ENCODE results near the gene ZNRF3.

Gene ZNRF3

GRCh38 chr22:29071261-29072045, 188.1 kb downstream of the ZNRF3 start:
- H3K23ac ChIP-seq (ENCODE audit: low read length) = no peak overlapping the region
- H4K8ac ChIP-seq (ENCODE audit: low read depth, low read length) = no peak overlapping the region
- no peak overlapping the region for H3K27ac ChIP-seq (ENCODE audit: low read depth, low read length)
- peak overlapping the region; percentile 61 for H3K4me2 ChIP-seq (ENCODE audit: low read length)
- H2BK120ac ChIP-seq (ENCODE audit: insufficient read depth, low read length, poor library complexity) = no peak overlapping the region
- H4K12ac ChIP-seq (ENCODE audit: low read depth, low read length) = no peak overlapping the region
- peaks cover 3 to 18% of the 10 kb centered on the region in 2 experiments for H3K4me1 ChIP-seq (ENCODE audit: control insufficient read depth in 1 of 2, insufficient read depth in 2 of 2, low read length in 2 of 2)
- H3K36me3 ChIP-seq (ENCODE audit: control insufficient read depth in 1 of 2, insufficient read depth in 2 of 2, low read length in 2 of 2) = no peaks in the 10 kb centered on the region
- no peak overlapping the region for H2BK5ac ChIP-seq (ENCODE audit: low read depth, low read length, poor library complexity)
- H3K18ac ChIP-seq (ENCODE audit: low read length) = no peak overlapping the region
- peak; percentile 26 to 54 for DNase-seq
- H2AFZ ChIP-seq (ENCODE audit: insufficient read depth, low read length, poor library complexity) = peak overlapping the region; percentile 17
- no peak overlapping the region for H3K4ac ChIP-seq (ENCODE audit: low read depth, low read length)
- no peak overlapping the region for H3K9ac ChIP-seq (ENCODE audit: low read length)
- H3K27me3 ChIP-seq (ENCODE audit: insufficient read depth, low read length) = peaks cover 7% of the 10 kb centered on the region
- H3K79me2 ChIP-seq (ENCODE audit: control insufficient read depth, insufficient read depth, low read length, poor library complexity) = no peaks in the 10 kb centered on the region
- H2AK5ac ChIP-seq (ENCODE audit: low read length) = no peak overlapping the region
- H3K79me1 ChIP-seq (ENCODE audit: low read length) = peaks cover 4% of the 10 kb centered on the region
- H3K14ac ChIP-seq (ENCODE audit: low read length) = no peak overlapping the region
- peaks cover 3% of the 10 kb centered on the region for H3K9me3 ChIP-seq (ENCODE audit: insufficient read depth, low read depth, low read length)
- WGBS (ENCODE audit: extremely low coverage, insufficient coverage, insufficient read length) = no CpG with 5 or more reads among the region's 60 CpGs
- no peak overlapping the region for H3K4me3 ChIP-seq (ENCODE audit: low read depth, low read length)
- no peak overlapping the region for H4K91ac ChIP-seq (ENCODE audit: low read depth, low read length)
- no peak overlapping the region for H2BK12ac ChIP-seq (ENCODE audit: low read length)

DNA sequence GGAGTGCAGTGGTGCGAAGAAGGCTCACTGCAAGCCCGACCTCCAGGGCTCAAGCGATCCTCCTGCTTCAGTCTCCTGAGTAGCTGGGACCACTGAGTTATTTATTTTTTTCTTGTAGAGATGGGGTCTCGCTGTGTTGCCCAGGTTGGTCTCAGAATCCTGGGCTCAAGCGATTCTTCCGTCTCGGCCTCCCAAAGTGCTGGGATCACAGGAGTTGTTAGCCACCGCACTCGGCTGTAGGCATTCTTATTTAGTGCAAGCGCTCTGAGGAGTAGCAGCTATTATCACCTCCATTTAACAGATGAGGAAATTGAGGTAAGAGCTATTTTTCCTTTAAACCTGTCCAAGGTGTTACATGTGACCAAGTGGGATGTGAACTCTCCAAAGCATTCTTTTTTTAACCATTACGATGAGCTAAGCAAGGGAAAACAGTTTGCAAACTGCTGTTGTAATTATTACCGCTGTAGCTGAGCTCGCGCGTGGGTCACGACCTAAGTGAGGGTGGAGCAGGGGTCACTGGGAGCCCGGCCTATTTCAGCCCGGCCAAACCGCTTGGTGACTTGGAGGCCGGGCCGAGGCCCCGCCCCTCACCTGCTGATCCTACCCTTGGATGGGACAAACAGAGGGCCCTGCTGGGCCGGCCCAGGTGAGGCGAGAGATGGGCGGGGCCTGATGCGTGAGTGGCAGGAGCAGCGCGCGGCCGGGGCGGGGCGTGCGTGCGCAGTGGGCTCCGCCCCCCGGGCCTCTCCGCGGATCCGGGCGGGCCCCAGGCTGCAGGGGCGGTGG, 189.0 kb downstream of the ZNRF3 start:
- Histone ChIP-seq H3K14ac (ENCODE audit: low read length) (no peak overlapping the region), H3K4me1 (ENCODE audit: control insufficient read depth in 1 of 2, insufficient read depth in 2 of 2, low read length in 2 of 2) (peaks cover 3 to 18% of the 10 kb centered on the region in 2 experiments), H3K79me1 (ENCODE audit: low read length) (peaks cover 4% of the 10 kb centered on the region), H3K27me3 (ENCODE audit: insufficient read depth, low read length) (peaks cover 7% of the 10 kb centered on the region), H2BK120ac (ENCODE audit: insufficient read depth, low read length, poor library complexity) (no peak overlapping the region), H3K4me2 (ENCODE audit: low read length) (peak overlapping the region; percentile 71), H3K23ac (ENCODE audit: low read length) (no peak overlapping the region), H2AK5ac (ENCODE audit: low read length) (no peak overlapping the region), H3K4me3 (ENCODE audit: low read depth, low read length) (no peak overlapping the region), H2AFZ (ENCODE audit: insufficient read depth, low read length, poor library complexity) (no peak overlapping the region), H4K12ac (ENCODE audit: low read depth, low read length) (no peak overlapping the region), H3K27ac (ENCODE audit: low read depth, low read length) (no peak overlapping the region), H3K79me2 (ENCODE audit: control insufficient read depth, insufficient read depth, low read length, poor library complexity) (no peaks in the 10 kb centered on the region), H2BK5ac (ENCODE audit: low read depth, low read length, poor library complexity) (no peak overlapping the region), H3K18ac (ENCODE audit: low read length) (no peak overlapping the region), H4K8ac (ENCODE audit: low read depth, low read length) (no peak overlapping the region), H3K9ac (ENCODE audit: low read length) (no peak overlapping the region), H3K9me3 (ENCODE audit: insufficient read depth, low read depth, low read length) (peaks cover 3% of the 10 kb centered on the region), H4K91ac (ENCODE audit: low read depth, low read length) (no peak overlapping the region), H3K4ac (ENCODE audit: low read depth, low read length) (no peak overlapping the region), H3K36me3 (ENCODE audit: control insufficient read depth in 1 of 2, insufficient read depth in 2 of 2, low read length in 2 of 2) (no peaks in the 10 kb centered on the region), H2BK12ac (ENCODE audit: low read length) (no peak overlapping the region)
- DNase-seq = peak; percentile 96 to 97
- no CpG with 5 or more reads among the region's 41 CpGs for WGBS (ENCODE audit: extremely low coverage, insufficient coverage, insufficient read length)

- H3K4me3 ChIP-seq (ENCODE audit: low read depth, low read length) = peak within 1 kb of the TSS; percentile 68
- no CpG with 5 or more reads among the region's 76 CpGs for WGBS (ENCODE audit: extremely low coverage, insufficient coverage, insufficient read length)
These were observed 189.7 kb downstream of the ZNRF3 start, which contains the start of gene KREMEN1 for GRCh38 chr22:29072979-29073617. Gene KREMEN1 (plus strand): TSS chr22:29073035. CDS start chr22:29073131, 96 bp downstream.

DNA sequence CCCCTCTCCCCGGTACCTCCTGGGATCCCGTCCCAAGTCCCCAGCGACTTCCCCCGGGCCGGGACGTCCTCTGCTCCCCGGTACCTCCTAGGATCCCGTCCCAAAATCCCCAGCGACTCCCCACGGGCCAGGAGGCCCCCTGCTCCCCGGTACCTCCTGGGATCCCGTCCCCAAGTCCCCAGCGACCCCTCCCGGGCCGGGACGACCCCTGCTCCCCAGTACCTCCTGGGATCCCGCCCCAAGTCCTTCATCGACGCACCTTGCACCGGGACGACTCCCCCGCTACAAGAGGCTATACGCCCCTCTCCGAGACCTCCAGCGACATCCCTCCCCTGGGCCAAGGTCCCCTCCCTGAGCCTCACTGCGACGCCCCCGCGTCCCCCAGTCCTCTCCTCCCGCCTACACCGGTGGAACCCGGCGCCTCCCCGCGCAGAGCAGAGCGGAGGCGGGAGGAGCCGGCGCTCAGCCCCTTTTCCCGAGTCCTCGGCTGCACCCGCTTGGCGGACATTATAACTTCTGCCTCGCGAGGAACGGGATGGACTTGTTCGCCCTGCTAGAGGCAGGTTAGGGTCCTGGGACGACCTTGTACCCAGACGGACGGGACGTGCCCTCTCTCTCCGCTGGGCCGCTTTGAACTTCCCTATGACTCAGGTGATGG, 190.4 kb downstream of the ZNRF3 start:
- H2BK5ac ChIP-seq (ENCODE audit: low read depth, low read length, poor library complexity) = no peak overlapping the region
- H3K4me3 ChIP-seq (ENCODE audit: low read depth, low read length) = peak overlapping the region; percentile 68
- H3K4ac ChIP-seq (ENCODE audit: low read depth, low read length) = no peak overlapping the region
- WGBS (ENCODE audit: extremely low coverage, insufficient coverage, insufficient read length) = no CpG with 5 or more reads among the region's 53 CpGs
- H3K36me3 ChIP-seq (ENCODE audit: control insufficient read depth in 1 of 2, insufficient read depth in 2 of 2, low read length in 2 of 2) = no peaks in the 10 kb centered on the region
- H3K18ac ChIP-seq (ENCODE audit: low read length) = peak overlapping the region; percentile 4
- no peak overlapping the region for H2BK12ac ChIP-seq (ENCODE audit: low read length)
- peak overlapping the region; percentile 10 for H4K91ac ChIP-seq (ENCODE audit: low read depth, low read length)
- no peak overlapping the region for H3K27ac ChIP-seq (ENCODE audit: low read depth, low read length)
- no peak overlapping the region for H4K12ac ChIP-seq (ENCODE audit: low read depth, low read length)
- H3K9me3 ChIP-seq (ENCODE audit: insufficient read depth, low read depth, low read length) = peaks cover 3% of the 10 kb centered on the region
- H3K14ac ChIP-seq (ENCODE audit: low read length) = peak overlapping the region; percentile 23
- peaks cover 7% of the 10 kb centered on the region for H3K27me3 ChIP-seq (ENCODE audit: insufficient read depth, low read length)
- H3K79me1 ChIP-seq (ENCODE audit: low read length) = peaks cover 4% of the 10 kb centered on the region
- no peak overlapping the region for H2BK120ac ChIP-seq (ENCODE audit: insufficient read depth, low read length, poor library complexity)
- DNase-seq = peak; percentile 60 to 75
- H2AK5ac ChIP-seq (ENCODE audit: low read length) = no peak overlapping the region
- peak overlapping the region; percentile 86 for H3K4me2 ChIP-seq (ENCODE audit: low read length)
- H3K4me1 ChIP-seq (ENCODE audit: control insufficient read depth in 1 of 2, insufficient read depth in 2 of 2, low read length in 2 of 2) = peaks cover 3 to 18% of the 10 kb centered on the region in 2 experiments
- peak overlapping the region; percentile 43 for H2AFZ ChIP-seq (ENCODE audit: insufficient read depth, low read length, poor library complexity)
- no peak overlapping the region for H3K23ac ChIP-seq (ENCODE audit: low read length)
- no peak overlapping the region for H3K9ac ChIP-seq (ENCODE audit: low read length)
- peak overlapping the region; percentile 52 for H4K8ac ChIP-seq (ENCODE audit: low read depth, low read length)
- no peaks in the 10 kb centered on the region for H3K79me2 ChIP-seq (ENCODE audit: control insufficient read depth, insufficient read depth, low read length, poor library complexity)

More at GRCh38 chr22:29072979-29073617, 189.7 kb downstream of the ZNRF3 start, which contains the start of gene KREMEN1:
- Histone ChIP-seq H3K27me3 (ENCODE audit: insufficient read depth, low read length) (peaks cover 7% of the 10 kb centered on the region), H3K4ac (ENCODE audit: low read depth, low read length) (no peak within 1 kb of the TSS), H3K14ac (ENCODE audit: low read length) (peak within 1 kb of the TSS; percentile 23), H3K36me3 (ENCODE audit: control insufficient read depth in 1 of 2, insufficient read depth in 2 of 2, low read length in 2 of 2) (no peaks in the 10 kb centered on the region), H3K23ac (ENCODE audit: low read length) (no peak within 1 kb of the TSS), H2AK5ac (ENCODE audit: low read length) (no peak within 1 kb of the TSS), H3K4me2 (ENCODE audit: low read length) (peak within 1 kb of the TSS; percentile 86), H3K79me1 (ENCODE audit: low read length) (peaks cover 4% of the 10 kb centered on the region), H4K8ac (ENCODE audit: low read depth, low read length) (peak within 1 kb of the TSS; percentile 52), H2AFZ (ENCODE audit: insufficient read depth, low read length, poor library complexity) (peak within 1 kb of the TSS; percentile 43), H3K9ac (ENCODE audit: low read length) (peak within 1 kb of the TSS; percentile 53), H2BK12ac (ENCODE audit: low read length) (no peak within 1 kb of the TSS), H4K12ac (ENCODE audit: low read depth, low read length) (no peak within 1 kb of the TSS), H2BK5ac (ENCODE audit: low read depth, low read length, poor library complexity) (no peak within 1 kb of the TSS), H3K79me2 (ENCODE audit: control insufficient read depth, insufficient read depth, low read length, poor library complexity) (no peaks in the 10 kb centered on the region), H3K9me3 (ENCODE audit: insufficient read depth, low read depth, low read length) (peaks cover 3% of the 10 kb centered on the region), H3K4me1 (ENCODE audit: control insufficient read depth in 1 of 2, insufficient read depth in 2 of 2, low read length in 2 of 2) (peaks cover 3 to 18% of the 10 kb centered on the region in 2 experiments), H4K91ac (ENCODE audit: low read depth, low read length) (peak within 1 kb of the TSS; percentile 10), H3K27ac (ENCODE audit: low read depth, low read length) (no peak within 1 kb of the TSS), H3K18ac (ENCODE audit: low read length) (peak within 1 kb of the TSS; percentile 4), H2BK120ac (ENCODE audit: insufficient read depth, low read length, poor library complexity) (peak within 1 kb of the TSS; percentile 34)
- DNase-seq = no peak
